GM12864 (cell line): Measurements from ENCODE around the gene DIO3.

ENCODE experiments used
- DNase-seq: peaks from one replicate; pipeline ENCODE4 v3.0.0-alpha.2; 2011; ENCODE audit warnings: low read depth
- H3K4me3 ChIP-seq: 2 replicates; pipeline ENCODE4 v1.5.1; 2011; ENCODE audit warnings: mild to moderate bottlenecking, low read depth, low read length, control low read depth
- TF ChIP-seq, protein P1 (sequence below): IDR thresholded peaks from 2 replicates; pipeline ENCODE4 v1.5.1; 2011; ENCODE audit warnings: low read depth, mild to moderate bottlenecking, moderate library complexity, low read length, control low read depth, inconsistent platforms; ENCODE audit errors: missing control alignments

DIO3 gene

DNA sequence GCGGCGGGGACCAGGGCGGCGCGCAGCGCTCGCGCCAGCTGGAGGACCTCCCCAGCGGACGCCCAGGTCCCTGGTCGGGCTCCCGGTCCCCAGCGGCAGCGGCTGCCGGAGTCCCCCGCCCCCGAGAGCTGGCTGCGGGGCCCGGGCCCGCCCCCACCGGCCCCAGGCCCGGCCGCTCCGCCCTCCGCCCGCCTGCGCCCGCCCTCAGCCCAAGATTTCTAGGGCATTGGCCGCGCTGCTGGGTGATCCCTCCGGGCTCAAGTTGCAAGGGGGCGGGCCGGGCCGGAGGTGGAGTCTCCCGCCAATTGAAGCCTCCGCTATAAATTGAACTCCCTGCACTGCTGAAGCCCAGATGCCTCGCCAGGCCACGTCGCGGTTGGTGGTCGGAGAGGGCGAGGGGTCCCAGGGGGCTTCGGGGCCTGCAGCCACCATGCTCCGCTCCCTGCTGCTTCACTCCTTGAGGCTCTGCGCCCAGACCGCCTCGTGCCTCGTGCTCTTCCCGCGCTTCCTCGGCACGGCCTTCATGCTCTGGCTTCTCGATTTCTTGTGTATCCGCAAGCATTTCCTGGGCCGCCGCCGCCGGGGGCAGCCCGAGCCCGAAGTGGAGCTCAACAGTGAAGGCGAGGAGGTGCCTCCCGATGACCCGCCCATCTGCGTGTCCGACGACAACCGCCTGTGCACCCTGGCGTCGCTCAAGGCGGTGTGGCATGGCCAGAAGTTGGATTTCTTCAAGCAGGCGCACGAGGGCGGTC, at the start of gene DIO3:
TSS of gene DIO3 (plus strand) at position 351 of the 752 bp plus-strand sequence.
- H3K4me3 ChIP-seq: no peak within 1 kb of the TSS

DNA sequence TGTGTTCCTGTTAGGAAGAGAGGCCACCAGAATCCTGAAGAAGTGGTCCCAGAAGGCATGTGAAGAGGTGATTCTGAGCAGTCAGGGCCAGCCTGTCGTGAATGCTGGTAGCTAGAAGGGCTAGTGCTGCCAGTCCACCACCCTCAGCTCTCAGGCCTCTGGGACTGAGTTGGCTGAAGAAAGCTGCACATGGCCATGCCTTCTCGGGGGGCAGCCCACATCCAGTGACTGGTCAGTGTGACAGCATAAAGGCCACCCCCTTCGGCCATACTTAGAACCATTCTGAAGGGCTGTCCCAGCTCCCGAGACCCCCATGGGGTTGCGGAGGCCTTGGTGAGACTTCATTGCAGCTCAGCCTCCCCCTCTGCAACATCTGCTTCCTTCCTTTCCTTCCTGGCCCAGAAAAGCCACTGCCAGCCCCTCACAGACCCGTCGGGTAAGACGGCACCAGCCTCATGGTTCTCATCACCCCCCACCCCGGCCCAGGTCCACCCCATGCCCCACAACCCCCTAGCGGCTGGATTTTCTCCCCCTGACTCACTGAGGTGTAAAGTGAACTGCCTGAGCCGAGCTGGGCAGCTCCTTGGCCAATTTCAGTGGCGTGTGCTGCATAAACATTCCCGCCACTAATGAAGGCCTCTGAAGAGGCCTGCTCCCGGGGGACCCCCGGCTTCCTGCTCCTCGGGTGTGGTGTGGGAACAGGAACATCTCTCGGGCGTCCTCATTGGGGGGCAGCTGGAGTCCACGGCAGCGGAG, 49.5 kb upstream of the DIO3 start:
- H3K4me3 ChIP-seq: no peak overlapping the region
- no peak for DNase-seq
- TF ChIP-seq, protein P1, sequence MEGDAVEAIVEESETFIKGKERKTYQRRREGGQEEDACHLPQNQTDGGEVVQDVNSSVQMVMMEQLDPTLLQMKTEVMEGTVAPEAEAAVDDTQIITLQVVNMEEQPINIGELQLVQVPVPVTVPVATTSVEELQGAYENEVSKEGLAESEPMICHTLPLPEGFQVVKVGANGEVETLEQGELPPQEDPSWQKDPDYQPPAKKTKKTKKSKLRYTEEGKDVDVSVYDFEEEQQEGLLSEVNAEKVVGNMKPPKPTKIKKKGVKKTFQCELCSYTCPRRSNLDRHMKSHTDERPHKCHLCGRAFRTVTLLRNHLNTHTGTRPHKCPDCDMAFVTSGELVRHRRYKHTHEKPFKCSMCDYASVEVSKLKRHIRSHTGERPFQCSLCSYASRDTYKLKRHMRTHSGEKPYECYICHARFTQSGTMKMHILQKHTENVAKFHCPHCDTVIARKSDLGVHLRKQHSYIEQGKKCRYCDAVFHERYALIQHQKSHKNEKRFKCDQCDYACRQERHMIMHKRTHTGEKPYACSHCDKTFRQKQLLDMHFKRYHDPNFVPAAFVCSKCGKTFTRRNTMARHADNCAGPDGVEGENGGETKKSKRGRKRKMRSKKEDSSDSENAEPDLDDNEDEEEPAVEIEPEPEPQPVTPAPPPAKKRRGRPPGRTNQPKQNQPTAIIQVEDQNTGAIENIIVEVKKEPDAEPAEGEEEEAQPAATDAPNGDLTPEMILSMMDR: no peak

More for the DNA sequence above, at the start of gene DIO3:
- TF ChIP-seq, protein P1: no peak
- no peak for DNase-seq

DNA sequence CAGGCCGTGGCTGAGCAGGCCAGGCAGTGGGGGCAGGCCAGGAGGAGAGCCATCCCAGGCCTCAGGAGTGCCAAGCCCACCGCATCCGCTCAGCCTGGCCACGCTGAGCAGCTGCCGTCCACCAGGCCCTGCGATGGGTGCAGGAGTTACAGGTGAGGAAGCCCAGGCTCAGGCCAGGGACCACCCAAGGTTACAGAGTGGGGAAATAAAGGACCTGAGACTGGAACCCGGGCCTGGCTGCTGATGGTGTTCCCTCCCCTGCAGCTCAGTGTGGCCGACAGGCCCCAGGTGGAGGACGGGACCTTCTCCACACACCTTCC, 49.0 kb upstream of the DIO3 start:
- TF ChIP-seq, protein P1: no peak
- H3K4me3 ChIP-seq: no peak overlapping the region
- DNase-seq: no peak

DNA sequence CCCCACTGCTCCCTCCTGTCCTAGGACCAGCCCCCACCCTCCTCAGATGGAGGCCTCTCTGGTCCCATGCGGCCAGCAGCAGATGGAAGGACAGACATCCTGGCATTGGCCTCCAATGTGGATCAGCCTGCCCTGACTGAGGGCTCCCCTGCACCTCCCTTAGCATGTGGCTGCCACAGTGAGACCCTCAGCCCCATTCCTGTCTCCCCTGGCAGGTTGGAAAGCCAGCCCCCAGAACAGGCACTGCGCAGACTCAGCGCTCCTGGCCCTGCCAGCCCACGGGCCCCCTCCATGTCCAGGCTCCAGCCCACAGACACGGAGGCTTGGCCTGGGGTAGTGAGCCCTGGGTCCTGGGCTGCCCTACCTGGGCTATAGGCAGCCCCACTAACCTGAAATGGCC, 47.2 kb upstream of the DIO3 start:
- H3K4me3 ChIP-seq: no peak overlapping the region
- TF ChIP-seq, protein P1: no peak
- no peak for DNase-seq

DNA sequence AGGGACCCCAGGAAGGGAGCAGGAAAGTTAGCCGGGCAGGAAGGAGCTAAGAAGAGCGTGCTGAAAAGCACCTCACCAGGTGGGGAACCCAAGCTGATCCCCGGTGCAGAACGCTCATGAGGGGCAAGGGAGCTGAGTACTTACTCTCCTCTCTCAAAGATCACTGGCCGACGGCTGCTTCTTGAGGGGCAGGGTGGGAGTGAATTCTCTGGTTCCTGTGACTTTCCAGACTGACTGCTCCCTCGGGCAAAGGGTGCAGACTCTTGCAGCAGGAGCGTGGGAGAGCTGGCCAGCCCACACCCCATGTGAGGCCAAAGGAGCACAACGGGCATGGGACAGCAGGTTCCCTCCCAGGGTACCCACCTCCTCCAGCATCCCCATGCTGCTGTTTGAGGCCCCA, 44.9 kb upstream of the DIO3 start:
- TF ChIP-seq, protein P1: no peak
- DNase-seq: no peak
- H3K4me3 ChIP-seq: no peak overlapping the region

DNA sequence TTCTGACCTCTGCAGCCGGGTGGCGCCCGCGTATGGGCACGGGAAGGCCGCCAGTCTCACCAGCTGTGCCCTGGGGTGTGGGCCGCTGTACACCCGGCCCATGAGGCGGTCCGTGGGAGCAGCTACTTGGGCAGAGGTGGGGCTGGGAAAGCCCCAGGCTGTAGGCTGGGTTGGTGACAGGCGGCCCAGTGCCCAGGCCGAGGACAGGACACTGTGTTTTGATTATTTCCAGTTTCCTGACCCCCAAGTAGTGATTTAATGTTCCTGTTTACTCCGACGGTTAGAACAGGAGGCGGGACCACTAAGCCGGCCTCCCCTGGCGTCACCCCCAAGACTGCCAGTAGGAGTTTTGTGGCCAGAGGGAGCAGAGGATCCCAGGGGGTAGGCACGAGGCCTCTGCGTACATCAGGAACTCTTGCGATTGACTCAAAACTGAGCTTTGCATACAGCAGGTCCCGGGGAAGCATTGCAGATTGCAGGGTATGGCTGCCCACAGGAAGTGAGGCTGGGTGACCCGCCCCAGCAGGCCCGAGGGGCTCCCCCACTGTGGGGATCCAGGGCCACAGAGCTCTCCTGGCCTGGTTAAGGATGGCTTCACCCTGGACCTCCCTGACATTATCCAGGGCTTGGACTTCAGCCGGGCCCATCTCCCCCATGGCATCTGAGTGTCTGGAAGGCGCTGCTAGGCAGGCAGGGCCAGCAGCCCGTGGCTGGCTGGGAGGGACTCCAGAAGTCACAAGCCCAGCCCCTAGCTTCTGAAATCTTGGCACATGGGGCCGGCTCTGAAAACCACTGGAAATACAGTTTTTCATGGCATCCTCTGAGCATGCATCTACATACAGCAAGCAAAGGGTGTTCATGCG, 42.5 kb upstream of the DIO3 start:
- DNase-seq: no peak
- TF ChIP-seq, protein P1: no peak
- no peak overlapping the region for H3K4me3 ChIP-seq
